Ascending aorta (tissue), 2 donors: Measurements from ENCODE around the gene VOPP1. TPM values are rescaled to one million over a fixed set of nuclear protein-coding genes. Genes with fewer than 3 reads are reported as not detected.

Experiments
- DNase-seq, 2 donors: peaks; one replicate each; pipeline ENCODE4 v3.0.0-alpha.2; 2019; ENCODE audit warnings: low spot score in 2 of 2
- H3K27ac ChIP-seq, 2 donors: fragments of 200-600 bp; sonication (generic); one replicate each; pipeline ENCODE4 v1.5.1; 2016 to 2017; ENCODE audit warnings: mild to moderate bottlenecking in 1 of 2
- H3K27me3 ChIP-seq: fragments of 200-600 bp; sonication (generic); one replicate; pipeline ENCODE4 v1.5.1; 2017
- H3K36me3 ChIP-seq, 2 donors: fragments of 200-600 bp; sonication (generic); one replicate each; pipeline ENCODE4 v1.5.1; 2016
- H3K4me1 ChIP-seq, 2 donors: fragments of 200-600 bp; sonication (generic); one replicate each; pipeline ENCODE4 v1.5.1; 2016 to 2017; ENCODE audit warnings: mild to moderate bottlenecking in 1 of 2
- H3K4me3 ChIP-seq, 2 donors: fragments of 200-600 bp; sonication (generic); one replicate each; pipeline ENCODE4 v1.5.1; 2016 to 2017; ENCODE audit warnings: mild to moderate bottlenecking in 1 of 2
- H3K9me3 ChIP-seq, 2 donors: fragments of 200-600 bp; sonication (generic); one replicate each; pipeline ENCODE4 v1.5.1; 2016
- intact Hi-C: fragments of 100-400 bp; cut with DNase I; formaldehyde crosslinking; loops from one replicate; pipeline ENCODE4 v1.15.1; 2023
- total RNA-seq: library from RNA; depleted of rRNA; stranded (reverse); fragments of >200 nt; gene quantifications from one replicate; pipeline ENCODE4 v1.1.0, GENCODE V29; 2016
- TF ChIP-seq, protein P1 (sequence below), 3 experiments: fragments of 200-600 bp in 2 of 3; fragments of 450-650 bp in 1 of 3; sonication (generic) in 2 of 3; IDR thresholded peaks; one replicate each; pipeline ENCODE4 v1.5.1; 2016 to 2019; ENCODE audit warnings: antibody characterized with exemption in 3 of 3, mild to moderate bottlenecking in 1 of 3, moderate library complexity in 1 of 3

Gene VOPP1
- total RNA-seq, 1 donor from 2014 or later = 78.8 TPM

DNA sequence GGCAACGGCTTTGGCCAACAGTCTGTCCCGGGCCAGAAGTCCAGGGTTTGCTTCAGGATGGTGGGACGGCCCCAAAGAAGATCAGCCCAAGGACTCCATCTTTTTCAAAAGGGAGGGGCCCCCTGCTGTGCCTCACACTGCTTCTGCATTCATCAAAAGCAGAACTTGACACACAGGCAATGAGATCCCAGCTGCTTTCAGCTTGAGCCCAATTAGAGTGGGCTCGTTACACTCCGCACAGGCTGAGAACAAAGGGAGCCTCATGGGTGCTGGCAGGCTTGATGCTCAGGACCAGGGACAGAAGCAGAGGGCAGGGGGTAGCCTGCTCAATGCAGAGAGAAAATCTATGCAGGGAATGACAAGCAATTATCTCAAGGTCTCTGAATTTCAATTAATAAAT, 45.5 kb downstream of the VOPP1 start:
- H3K27me3 ChIP-seq = no peaks in the 10 kb centered on the region
- H3K27ac ChIP-seq = no peak overlapping the region
- no peaks in the 10 kb centered on the region for H3K36me3 ChIP-seq
- intact Hi-C loops = loop anchor here (10.0 kb wide), 1 partner anchor 48 kb away; the partner anchor contains the start of gene VOPP1
- H3K4me3 ChIP-seq = no peak overlapping the region
- no peaks in the 10 kb centered on the region for H3K9me3 ChIP-seq
- H3K4me1 ChIP-seq = peaks cover 13 to 20% of the 10 kb centered on the region in 2 donors
- TF ChIP-seq, protein P1, sequence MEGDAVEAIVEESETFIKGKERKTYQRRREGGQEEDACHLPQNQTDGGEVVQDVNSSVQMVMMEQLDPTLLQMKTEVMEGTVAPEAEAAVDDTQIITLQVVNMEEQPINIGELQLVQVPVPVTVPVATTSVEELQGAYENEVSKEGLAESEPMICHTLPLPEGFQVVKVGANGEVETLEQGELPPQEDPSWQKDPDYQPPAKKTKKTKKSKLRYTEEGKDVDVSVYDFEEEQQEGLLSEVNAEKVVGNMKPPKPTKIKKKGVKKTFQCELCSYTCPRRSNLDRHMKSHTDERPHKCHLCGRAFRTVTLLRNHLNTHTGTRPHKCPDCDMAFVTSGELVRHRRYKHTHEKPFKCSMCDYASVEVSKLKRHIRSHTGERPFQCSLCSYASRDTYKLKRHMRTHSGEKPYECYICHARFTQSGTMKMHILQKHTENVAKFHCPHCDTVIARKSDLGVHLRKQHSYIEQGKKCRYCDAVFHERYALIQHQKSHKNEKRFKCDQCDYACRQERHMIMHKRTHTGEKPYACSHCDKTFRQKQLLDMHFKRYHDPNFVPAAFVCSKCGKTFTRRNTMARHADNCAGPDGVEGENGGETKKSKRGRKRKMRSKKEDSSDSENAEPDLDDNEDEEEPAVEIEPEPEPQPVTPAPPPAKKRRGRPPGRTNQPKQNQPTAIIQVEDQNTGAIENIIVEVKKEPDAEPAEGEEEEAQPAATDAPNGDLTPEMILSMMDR (IDR thresholded peaks at IDR 0.05) = no peak
- DNase-seq = no peak

DNA sequence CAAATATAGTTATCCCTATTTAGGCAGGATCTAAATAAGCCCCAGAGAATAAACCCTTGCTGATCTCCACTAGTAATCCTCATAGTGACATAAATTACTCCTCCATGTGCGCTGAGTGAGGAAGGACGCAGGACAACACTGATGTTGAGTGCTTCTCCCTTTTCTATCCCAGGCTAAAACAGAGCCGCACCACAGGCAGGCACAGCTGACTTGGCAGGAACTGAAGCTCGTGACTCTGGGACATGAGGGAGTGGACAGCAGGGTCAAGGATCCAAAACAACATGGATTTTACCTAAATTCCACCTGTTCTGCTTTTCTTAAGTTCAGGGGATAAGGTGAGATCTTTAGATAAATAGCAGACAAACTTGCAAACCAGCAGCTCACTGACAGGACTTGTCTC, 46.0 kb downstream of the VOPP1 start:
- peaks cover 13 to 25% of the 10 kb centered on the region in 2 donors for H3K4me1 ChIP-seq
- H3K4me3 ChIP-seq = no peak overlapping the region
- no peak overlapping the region for H3K27ac ChIP-seq
- intact Hi-C loops = loop anchor here (10.0 kb wide), 1 partner anchor 48 kb away; the partner anchor contains the start of gene VOPP1
- H3K27me3 ChIP-seq = no peaks in the 10 kb centered on the region
- TF ChIP-seq, protein P1 (IDR thresholded peaks at IDR 0.05) = no peak
- H3K9me3 ChIP-seq = no peaks in the 10 kb centered on the region
- no peaks in the 10 kb centered on the region for H3K36me3 ChIP-seq
- DNase-seq = no peak

- no peak for DNase-seq
Measured at GRCh38 chr7:55524558-55525310, 47.6 kb downstream of the VOPP1 start.

DNA sequence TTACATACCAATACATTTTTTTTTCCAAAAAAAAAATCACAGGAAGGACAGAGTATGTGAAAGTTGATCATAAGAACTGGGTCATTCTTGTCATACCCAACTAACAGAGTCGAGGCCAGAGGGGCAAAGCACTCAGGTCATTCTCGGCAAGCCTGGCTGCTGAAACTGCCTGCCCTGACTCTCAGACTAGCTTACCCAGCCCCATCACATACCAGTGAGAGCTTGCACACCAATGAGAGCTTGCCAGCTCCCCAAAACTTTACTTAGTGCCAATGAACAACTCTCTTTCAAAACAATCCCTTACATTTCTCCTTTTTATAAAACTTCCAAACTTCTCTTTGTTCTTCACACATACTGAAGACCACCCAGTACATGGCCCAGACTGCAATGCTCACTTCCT, 48.9 kb downstream of the VOPP1 start:
- peaks cover 13 to 33% of the 10 kb centered on the region in 2 donors for H3K4me1 ChIP-seq
- H3K27ac ChIP-seq = peak overlapping the region; percentile 24 to 68
- H3K9me3 ChIP-seq = no peaks in the 10 kb centered on the region
- TF ChIP-seq, protein P1 (IDR thresholded peaks at IDR 0.05) = no peak
- intact Hi-C loops = loop anchor here (5.0 to 10.0 kb wide), 2 partner anchors 51 to 74 kb away; partner anchors contain the start of gene VOPP1
- no peaks in the 10 kb centered on the region for H3K27me3 ChIP-seq
- H3K4me3 ChIP-seq = no peak overlapping the region
- no peak for DNase-seq
- H3K36me3 ChIP-seq = peaks cover 3 to 9% of the 10 kb centered on the region in 2 donors

More at GRCh38 chr7:55524558-55525310, 47.6 kb downstream of the VOPP1 start:
- Histone ChIP-seq H3K4me1 (peaks cover 13 to 33% of the 10 kb centered on the region in 2 donors), H3K9me3 (no peaks in the 10 kb centered on the region), H3K27ac (no peak overlapping the region), H3K4me3 (no peak overlapping the region), H3K36me3 (no peaks in the 10 kb centered on the region), H3K27me3 (no peaks in the 10 kb centered on the region)
- TF ChIP-seq, protein P1 (IDR thresholded peaks at IDR 0.05) = peak in 1 of 3 experiments; percentile 34
- intact Hi-C loops = loop anchor here (5.0 to 10.0 kb wide), 2 partner anchors 50 to 73 kb away; partner anchors contain the start of gene VOPP1

- H3K4me1 ChIP-seq = peaks cover 13 to 33% of the 10 kb centered on the region in 2 donors
- intact Hi-C loops = loop anchor here (5.0 to 10.0 kb wide), 2 partner anchors 53 to 75 kb away; partner anchors contain the start of gene VOPP1
- no peak for DNase-seq
Measured at GRCh38 chr7:55521917-55522902, 50.1 kb downstream of the VOPP1 start.

More at GRCh38 chr7:55521917-55522902, 50.1 kb downstream of the VOPP1 start:
- Histone ChIP-seq H3K27ac (peak overlapping the region; percentile 59 to 68), H3K27me3 (no peaks in the 10 kb centered on the region), H3K36me3 (peaks cover 9 to 19% of the 10 kb centered on the region in 2 donors), H3K9me3 (no peaks in the 10 kb centered on the region), H3K4me3 (no peak overlapping the region)
- TF ChIP-seq, protein P1 (IDR thresholded peaks at IDR 0.05) = no peak
